ENCODE data around the gene ARPC1B.
"Not testable (repeated sequence)": the region's sequence is repeated elsewhere in the genome, so short reads cannot be mapped to it uniquely, and the experiment has no call there.

Gene ARPC1B

GRCh38 chr7:99368750-99369389, 5.7 kb upstream of the ARPC1B start:
- no peak for DNase-seq (ENCODE audit: low spot score)

- no peak for DNase-seq (ENCODE audit: low spot score)
Measured at GRCh38 chr7:99369767-99370391, 4.7 kb upstream of the ARPC1B start.

GRCh38 chr7:99371376-99371920, 3.1 kb upstream of the ARPC1B start:
- no peak for DNase-seq (ENCODE audit: low spot score)

GRCh38 chr7:99372275-99373090, 2.0 kb upstream of the ARPC1B start:
- DNase-seq (ENCODE audit: low spot score): no peak

GRCh38 chr7:99373091-99374066, 1.2 kb upstream of the ARPC1B start:
- DNase-seq (ENCODE audit: low spot score): no peak

GRCh38 chr7:99375070-99375807, 709 bp downstream of the ARPC1B start:
- peak; percentile 54 for DNase-seq (ENCODE audit: low spot score)

- DNase-seq (ENCODE audit: low spot score): peak; percentile 57
Measured at GRCh38 chr7:99379043-99379577, 4.6 kb downstream of the ARPC1B start.

GRCh38 chr7:99379693-99380031, 5.1 kb downstream of the ARPC1B start:
- not testable (repeated sequence) for DNase-seq (ENCODE audit: low spot score)

GRCh38 chr7:99380032-99380822, 5.7 kb downstream of the ARPC1B start:
- peak; percentile 24 for DNase-seq (ENCODE audit: low spot score)

- DNase-seq (ENCODE audit: low spot score): peak; percentile 93
Measured at GRCh38 chr7:99380823-99381663, 6.5 kb downstream of the ARPC1B start.

GRCh38 chr7:99381664-99382075, 7.1 kb downstream of the ARPC1B start:
- DNase-seq (ENCODE audit: low spot score): no peak

- no peak for DNase-seq (ENCODE audit: low spot score)
Measured at GRCh38 chr7:99383203-99383602, 8.7 kb downstream of the ARPC1B start.

- DNase-seq (ENCODE audit: low spot score): no peak
Measured at GRCh38 chr7:99383791-99384370, 9.4 kb downstream of the ARPC1B start.

- no peak for DNase-seq (ENCODE audit: low spot score)
Measured at GRCh38 chr7:99384523-99384922, 10.0 kb downstream of the ARPC1B start.

- no peak for DNase-seq (ENCODE audit: low spot score)
Measured at GRCh38 chr7:99385564-99385963, 11.0 kb downstream of the ARPC1B start.

GRCh38 chr7:99386584-99387238, 12.2 kb downstream of the ARPC1B start:
- peak; percentile 42 for DNase-seq (ENCODE audit: low spot score)

GRCh38 chr7:99387239-99387635, 12.7 kb downstream of the ARPC1B start:
- not testable (repeated sequence) for DNase-seq (ENCODE audit: low spot score)

GRCh38 chr7:99387912-99388311, 13.4 kb downstream of the ARPC1B start:
- no peak for DNase-seq (ENCODE audit: low spot score)

Measured in CD4-positive, alpha-beta T cell treated with Interleukin-6 at 100 ng/mL for 8 hours (primary cell).